ENCODE measurements around the gene GPR108. TPM values are rescaled to one million over a fixed set of nuclear protein-coding genes. Genes with fewer than 3 reads are reported as not detected.

GPR108 gene
- total and polyA plus RNA-seq, 2 of the 13 experiments (the other 11 are each of a cell fraction or from before 2014, with no cell fraction given), result 36.4 to 63.0 TPM

GRCh38 chr19:6728346-6728745, 9.0 kb downstream of the GPR108 start (continued):
- 0 out of 2 replicates have a peak, but pooled peaks have one; percentile 81 for TF ChIP-seq ZBTB4 (CRISPR knock-in tag; IDR thresholded peaks at IDR 0.05; ENCODE audit: borderline replicate concordance)
- peak; percentile 58; the same call in 1 of the 2 replicates for TF ChIP-seq PATZ1 (CRISPR knock-in tag; IDR thresholded peaks at IDR 0.05)
- TF ChIP-seq BRCA1 (CRISPR knock-in tag; IDR thresholded peaks at IDR 0.05), result no peak
- 0 out of 2 replicates have a peak, but pooled peaks have one; percentile 18 for TF ChIP-seq KDM3A (CRISPR knock-in tag; IDR thresholded peaks at IDR 0.05; ENCODE audit: low read depth)
- TF ChIP-seq ELF4 (CRISPR knock-in tag; IDR thresholded peaks at IDR 0.05; ENCODE audit: borderline replicate concordance), result no peak
- TF ChIP-seq SAP130 (CRISPR knock-in tag; IDR thresholded peaks at IDR 0.05; ENCODE audit: low read depth), result peak; percentile 37; the same call in 1 of the 2 replicates
- TF ChIP-seq ZNF766 (CRISPR knock-in tag; IDR thresholded peaks at IDR 0.05; ENCODE audit: borderline replicate concordance), result no peak
- TF ChIP-seq ZNF460 (CRISPR knock-in tag; IDR thresholded peaks at IDR 0.05; ENCODE audit: borderline replicate concordance), result no peak
- TF ChIP-seq NCOA2 (CRISPR knock-in tag; IDR thresholded peaks at IDR 0.05), result peak; percentile 39; the same call in 1 of the 2 replicates
- TF ChIP-seq ZNF792 (CRISPR knock-in tag; IDR thresholded peaks at IDR 0.05), result 0 out of 2 replicates have a peak, but pooled peaks have one; percentile 22
- peak; percentile 25; the same call in 1 of the 2 replicates for TF ChIP-seq PHF21A (CRISPR knock-in tag; IDR thresholded peaks at IDR 0.05)
- TF ChIP-seq BHLHE40 (IDR thresholded peaks at IDR 0.05; ENCODE audit: low read length), result no peak
- no peak for TF ChIP-seq MEF2D (CRISPR knock-in tag; IDR thresholded peaks at IDR 0.05)
- TF ChIP-seq KDM1A (CRISPR knock-in tag; IDR thresholded peaks at IDR 0.05), result no peak
